Stimulated activated CD8-positive, alpha-beta memory T cell treated with anti-CD3 and anti-CD28 coated beads, Interleukin-7, amount 100 ng/mL, for 4 hours (primary cell): ENCODE results near the gene PAXX.

ENCODE experiments used
- DNase-seq, 2 donors: peaks; one replicate each; pipeline ENCODE4 v3.0.0-alpha.2; 2020; ENCODE audit warnings: low read depth in 2 of 2

Gene PAXX

DNA sequence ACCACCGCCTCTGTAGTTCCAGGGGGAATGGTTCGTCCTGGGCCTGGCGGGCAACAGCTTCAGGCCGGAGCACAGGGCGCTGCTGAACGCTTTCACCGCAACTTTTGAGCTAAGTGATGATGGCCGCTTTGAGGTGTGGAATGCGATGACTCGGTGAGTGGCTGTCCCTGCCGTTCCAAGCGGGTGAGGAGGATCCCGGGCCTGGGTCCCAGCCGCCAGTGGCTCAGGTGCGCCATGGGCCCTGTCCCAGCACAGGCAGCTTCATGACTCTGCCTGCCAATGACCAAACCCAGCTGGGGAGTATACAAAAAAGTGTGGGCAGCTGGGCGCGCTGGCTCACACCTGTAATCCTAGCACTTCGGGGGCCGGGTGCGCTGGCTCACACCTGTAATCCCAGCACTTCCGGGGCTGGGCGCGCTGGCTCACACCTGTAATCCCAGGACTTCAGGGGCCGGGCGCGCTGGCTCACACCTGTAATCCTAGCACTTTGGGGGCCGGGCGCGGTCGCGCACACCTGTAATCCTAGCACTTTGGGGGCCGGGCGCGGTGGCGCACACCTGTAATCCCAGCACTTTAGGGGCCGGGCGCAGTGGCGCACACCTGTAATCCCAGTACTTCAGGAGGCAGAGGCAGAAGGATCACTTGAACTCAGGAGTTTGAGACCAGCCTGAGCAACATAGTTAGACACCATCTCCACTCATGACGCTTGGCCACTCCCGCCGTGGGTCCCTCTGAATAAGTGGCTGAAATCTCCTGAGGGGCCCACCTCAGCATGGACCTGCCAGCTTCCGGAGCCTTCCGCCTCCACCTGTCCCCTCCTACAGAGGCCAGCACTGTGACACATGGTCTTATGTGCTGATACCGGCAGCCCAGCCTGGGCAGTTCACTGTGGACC is 39.1 kb upstream of the PAXX start:
- no peak for DNase-seq

- DNase-seq: no peak
Measured at GRCh38 chr9:136953771-136954269, 38.4 kb upstream of the PAXX start.

DNA sequence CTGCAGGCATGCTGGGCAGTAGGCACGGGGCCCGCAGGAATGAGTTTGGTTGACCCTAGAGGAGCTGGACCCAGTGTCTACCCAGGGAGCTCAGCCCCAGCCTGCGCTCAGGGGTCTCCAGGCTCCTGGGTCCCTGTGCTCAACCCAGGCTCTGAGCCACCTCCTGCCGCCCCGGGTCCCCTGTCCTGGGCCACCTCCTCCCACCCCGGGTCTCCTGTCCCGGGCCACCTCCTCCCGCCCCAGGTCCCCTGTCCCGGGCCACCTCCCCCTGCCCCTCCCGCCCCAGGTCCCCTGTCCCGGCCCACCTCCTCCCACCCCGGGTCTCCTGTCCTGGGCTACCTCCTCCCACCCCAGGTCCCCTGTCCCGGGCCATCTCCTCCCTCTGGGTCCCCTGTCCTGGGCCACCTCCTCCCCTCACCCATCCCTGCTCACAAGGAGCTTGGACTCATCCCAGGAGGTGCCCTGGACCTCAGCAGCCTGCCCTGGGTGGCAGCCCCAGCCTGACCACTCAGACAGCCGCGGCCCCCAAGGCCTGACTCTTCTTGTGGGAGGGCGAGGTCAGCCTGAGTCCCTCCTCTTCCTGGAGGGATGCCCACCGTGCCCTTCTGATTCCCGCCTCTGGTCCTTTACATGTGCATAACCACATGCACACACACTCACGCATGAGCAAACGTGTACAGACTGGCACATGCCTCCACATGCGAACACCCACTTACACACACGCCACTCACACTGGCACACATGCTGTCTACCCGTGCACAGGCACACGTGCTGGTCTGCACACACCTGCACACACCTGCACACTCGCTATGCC is 37.7 kb upstream of the PAXX start:
- DNase-seq: no peak

DNA sequence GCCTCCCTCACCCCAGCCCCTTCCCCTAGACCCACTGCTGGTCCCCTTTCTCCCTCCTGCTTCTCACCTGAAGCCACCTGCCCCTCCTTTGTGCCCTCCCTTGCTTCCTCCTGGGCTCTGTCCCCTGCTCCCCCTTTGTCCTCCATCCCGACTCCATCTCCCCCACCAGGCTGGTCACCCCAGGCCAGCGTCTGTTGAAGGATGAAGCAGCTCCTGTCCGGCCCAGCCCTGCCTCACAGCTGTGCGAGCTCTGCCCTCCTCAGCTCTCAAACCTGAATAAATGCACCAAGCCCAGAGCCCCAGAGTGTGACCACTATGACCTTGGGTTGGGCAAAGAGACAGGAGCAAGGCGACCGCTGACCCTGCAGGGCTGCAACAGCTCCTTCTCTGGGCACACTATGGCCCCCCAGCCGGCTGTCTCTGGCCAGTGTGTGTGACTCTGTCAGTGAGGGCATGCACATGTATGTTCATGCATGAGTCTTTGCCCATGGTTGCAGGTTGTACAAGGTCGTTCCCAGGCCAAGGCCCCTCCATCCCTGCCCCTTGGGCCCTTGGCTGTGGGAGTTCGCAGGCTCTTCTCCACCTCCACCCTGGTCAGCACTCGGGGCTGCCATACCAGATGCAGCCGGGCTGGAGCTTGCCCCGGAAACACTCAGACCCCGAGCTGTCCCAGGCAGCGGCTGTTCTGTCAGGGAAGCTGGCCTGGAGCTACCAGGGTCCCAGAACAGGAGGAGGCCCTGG is 36.9 kb upstream of the PAXX start:
- no peak for DNase-seq

DNA sequence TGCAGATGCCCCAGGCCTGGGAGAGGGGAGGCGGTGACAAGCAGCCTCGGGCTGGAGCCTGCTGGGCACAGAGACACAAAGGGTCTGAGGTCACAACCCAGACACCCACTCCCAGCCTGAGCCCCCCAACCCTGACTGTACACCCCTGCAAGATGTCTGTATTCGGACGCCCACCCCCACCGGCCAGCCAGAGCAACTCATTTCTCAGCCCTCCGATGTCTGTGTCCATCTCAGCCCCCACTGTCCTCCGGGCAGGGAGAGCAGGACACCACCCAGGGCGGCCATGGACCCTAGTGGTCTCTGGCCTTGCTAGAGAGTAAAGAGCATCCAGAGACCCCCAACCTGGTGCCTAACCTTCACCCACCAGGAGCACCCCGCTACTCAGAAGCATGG is 36.3 kb upstream of the PAXX start:
- DNase-seq: no peak

- DNase-seq: no peak
Measured at GRCh38 chr9:136956604-136957003, 35.6 kb upstream of the PAXX start.

DNA sequence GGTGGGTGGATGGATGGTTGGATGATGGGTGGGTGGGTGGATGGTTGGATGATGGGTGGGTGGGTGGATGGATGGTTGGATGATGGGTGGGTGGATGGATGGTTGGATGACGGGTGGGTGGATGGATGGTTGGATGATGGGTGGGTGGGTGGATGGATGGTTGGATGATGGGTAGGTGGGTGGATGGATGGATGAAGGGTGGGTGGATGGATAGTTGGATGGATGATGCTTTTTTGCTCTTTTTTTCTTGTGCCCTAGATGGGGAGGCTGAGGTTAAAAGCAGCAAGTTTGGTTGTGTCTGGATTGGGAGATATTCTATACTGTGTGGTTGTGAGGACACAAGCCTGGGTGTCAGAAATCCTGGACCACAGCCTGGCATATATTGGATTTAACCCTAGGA is 34.8 kb upstream of the PAXX start:
- no peak for DNase-seq

GRCh38 chr9:136957901-136958300 is 34.3 kb upstream of the PAXX start:
- no peak for DNase-seq

DNA sequence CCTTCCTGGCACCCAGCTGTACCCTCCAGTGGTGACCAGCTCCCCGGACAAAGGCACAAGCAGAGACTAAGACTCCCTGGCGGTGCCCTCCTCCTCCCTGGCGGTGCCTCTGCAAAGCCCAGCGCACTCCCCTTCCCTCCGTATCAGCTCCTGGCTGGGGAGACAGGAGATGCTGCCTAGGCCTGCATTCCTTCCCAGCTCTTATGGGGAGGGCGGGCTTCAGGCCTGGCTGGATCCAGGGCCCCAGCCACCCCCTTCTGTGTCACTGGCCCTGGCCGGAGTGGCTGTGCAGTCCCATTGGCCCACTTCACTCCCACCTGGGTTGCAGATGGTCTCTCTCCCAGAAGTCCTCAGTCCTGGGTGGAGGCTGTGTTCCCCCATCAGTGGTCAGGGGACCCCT is 33.7 kb upstream of the PAXX start:
- no peak for DNase-seq

DNA sequence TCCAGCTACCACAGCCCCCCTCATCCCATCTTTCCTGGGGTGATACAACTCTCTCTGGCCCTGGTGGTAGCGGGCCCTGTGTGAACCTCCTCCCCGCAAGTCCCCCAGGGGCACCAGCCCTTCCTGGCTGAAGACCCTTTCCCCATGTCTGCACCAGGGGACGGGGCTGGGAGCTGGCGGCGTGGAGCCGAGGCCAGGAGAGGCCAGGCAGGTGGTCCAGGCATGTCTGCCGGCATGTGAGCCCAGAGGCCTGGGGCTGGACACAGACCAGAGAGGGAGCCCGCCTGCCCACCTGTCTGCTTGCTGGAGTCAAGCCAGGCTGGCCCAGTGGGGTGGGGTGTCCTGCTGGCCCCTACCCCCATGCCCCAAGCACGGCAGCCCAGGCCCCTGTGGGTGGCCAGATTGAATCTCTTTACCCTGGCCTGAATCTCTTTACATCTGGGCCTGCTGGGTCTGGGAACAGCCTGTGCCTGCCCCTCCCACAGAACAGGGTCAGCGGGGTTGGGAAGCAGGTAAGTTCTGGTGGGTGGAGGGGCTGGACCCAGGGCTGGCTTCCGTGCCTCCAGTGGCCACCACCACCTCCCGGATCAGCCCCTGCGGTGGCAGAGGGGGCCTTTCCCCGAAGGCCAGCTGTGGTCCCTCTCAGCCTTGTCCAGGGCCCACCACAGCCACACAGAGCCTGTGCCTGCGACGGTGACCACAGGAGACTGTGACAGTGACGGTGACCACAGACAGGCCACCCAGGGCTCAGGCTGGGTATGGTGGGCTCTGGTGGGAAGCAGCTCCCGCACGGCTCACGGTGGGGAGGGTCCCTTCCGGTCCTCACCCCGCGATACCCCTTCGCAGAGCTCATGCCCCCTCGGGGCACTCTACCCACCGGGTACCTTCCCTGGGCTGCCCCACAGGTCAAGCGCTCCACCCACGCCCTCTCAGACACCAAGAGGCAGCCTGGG is 33.0 kb upstream of the PAXX start:
- DNase-seq: no peak

DNA sequence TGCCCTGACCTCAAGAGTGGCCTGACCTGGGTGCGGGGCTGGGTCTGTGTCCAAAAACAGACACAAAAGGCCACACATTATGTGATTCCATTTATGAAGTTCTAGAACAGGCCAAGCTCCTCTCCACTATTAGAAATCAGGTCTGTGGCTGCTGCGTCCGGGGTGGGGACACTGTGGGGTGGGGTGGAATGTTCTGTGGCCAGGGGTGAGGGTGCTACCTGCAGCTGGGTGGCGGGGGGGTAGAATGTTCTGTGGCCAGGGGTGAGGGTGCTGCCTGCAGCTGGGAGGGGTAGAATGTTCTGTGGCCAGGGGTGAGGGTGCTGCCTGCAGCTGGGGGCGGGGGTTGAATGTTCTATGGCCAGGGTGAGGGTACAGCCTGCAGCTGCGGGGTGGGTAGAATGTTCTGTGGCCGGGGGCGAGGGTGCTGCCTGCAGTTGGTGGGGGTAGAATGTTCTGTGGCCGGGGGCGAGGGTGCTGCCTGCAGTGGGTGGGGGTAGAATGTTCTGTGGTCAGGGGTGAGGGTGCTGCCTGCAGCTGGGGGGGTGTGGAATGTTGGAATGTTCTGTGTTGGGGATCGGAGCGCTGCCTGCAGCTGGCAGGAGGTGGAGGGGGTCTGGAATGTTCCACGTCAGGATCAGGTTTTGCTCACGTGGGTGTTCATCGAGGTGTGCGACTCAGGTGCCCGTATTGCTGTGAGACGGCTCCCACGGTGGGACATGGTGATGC is 31.8 kb upstream of the PAXX start:
- DNase-seq: peak in 1 of 2 donors; percentile 37

GRCh38 chr9:136960938-136961275 is 31.3 kb upstream of the PAXX start:
- DNase-seq: no peak

- DNase-seq: no peak
Measured at GRCh38 chr9:136961279-136962065, 30.8 kb upstream of the PAXX start.

- no peak for DNase-seq
Measured at GRCh38 chr9:136962163-136962562, 30.1 kb upstream of the PAXX start.

- DNase-seq: no peak
Measured at GRCh38 chr9:136962701-136963248, 29.4 kb upstream of the PAXX start.

GRCh38 chr9:136963341-136963740 is 28.9 kb upstream of the PAXX start:
- DNase-seq: no peak

- no peak for DNase-seq
Measured at GRCh38 chr9:136963751-136964150, 28.5 kb upstream of the PAXX start.

DNA sequence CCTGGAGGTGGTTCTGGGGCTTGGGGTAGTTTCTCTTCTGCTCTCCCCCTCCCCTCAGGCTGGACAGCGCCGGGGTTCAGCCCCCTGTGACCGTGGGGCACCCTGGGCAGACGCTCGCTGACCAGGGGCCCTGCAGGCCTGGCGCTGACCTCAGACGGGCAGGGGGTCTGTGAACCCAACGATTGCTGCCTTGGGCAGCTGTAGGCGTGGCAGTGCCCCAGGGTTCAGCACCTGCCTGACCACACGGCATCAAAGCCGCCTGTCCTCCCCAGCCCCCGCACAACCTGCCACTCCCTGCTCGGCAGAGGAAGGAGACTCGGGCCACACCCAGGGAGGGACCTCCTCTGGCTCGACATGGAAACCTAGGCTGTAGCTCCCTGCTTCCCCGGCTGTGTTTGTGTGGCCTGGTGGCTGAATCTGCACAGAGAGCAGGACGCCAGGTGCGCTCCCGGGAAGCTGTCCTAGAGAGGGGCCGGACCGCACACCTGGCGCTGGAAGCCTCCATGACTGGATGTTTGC is 28.0 kb upstream of the PAXX start:
- no peak for DNase-seq

DNA sequence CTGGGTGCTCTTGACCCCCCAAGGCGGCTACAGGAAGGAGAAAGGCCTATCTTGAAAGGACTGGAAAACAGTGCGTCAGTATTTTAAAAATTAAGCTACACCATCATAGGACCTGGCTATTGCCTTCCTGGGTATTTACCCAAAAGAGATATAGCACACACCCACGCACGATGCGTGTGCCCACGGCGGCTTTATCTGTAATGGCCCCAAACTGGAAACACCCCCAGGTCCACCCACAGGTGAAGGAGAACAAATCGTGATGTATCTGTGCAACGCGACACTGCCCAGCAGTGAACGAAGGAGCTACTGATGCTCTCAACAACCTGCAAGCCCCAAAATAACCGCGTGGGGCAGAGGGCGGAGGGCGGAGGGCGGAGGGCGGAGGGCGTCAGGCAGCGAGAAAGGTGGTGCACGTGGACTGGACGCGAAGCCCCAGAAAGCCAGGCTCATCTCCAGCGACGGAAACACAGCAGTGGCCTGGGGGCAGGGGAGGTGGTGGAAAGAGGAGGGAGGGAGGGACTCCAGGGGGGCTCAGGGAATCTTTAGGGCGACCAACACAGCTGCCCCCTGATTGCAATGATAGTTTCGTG is 27.3 kb upstream of the PAXX start:
- DNase-seq: no peak
